IPS-11a (cell line): ENCODE data around the gene PDE3A.
"Not testable (repeated sequence)": the region's sequence is repeated elsewhere in the genome, so short reads cannot be mapped to it uniquely, and the experiment has no call there.

Experiments used
- H3K4me3 ChIP-seq: one replicate; pipeline ENCODE4 v1.5.1; 2013; ENCODE audit warnings: low read depth, low read length, control low read depth

The PDE3A gene

DNA sequence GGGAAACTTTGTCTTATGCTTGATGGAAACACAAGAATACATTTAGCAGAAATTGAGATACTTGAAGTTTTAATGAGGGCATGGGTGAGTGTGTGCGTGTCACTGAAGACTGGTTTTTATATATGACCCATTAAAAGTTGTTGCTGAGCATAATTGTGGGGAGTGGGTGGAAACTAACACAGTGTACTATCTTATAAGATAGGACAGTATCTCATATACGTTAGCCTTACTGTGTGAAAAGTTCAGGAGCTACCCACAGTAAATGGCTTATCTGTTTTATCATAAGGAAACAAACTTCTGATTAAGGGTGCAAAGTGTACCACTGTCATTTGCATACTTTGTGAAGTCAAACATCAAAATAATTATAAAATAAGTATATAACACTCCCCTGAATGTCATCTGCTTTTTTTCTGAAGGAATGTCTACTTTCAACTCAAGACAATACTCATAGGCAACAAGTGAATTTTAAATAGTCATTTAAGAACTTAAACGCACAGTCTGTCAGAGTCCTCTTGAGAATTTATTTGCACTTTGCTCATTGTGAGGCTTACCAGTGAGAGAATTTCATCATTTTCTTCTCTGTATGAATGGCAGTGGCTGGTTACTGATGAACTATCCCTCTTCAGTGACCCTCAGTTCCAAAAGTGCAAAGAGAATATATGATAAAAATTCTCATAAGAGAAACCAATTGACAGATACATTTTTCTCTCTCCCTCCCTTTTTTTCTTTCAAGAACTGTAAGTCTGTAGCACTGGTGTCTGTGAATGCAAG, 4.2 kb downstream of the PDE3A start:
- H3K4me3 ChIP-seq = no peak overlapping the region

- H3K4me3 ChIP-seq = no peak overlapping the region
These were observed 6.5 kb downstream of the PDE3A start for GRCh38 chr12:20374795-20375194.

- H3K4me3 ChIP-seq = no peak overlapping the region
These were observed 7.2 kb downstream of the PDE3A start for GRCh38 chr12:20375560-20375959.

- no peak overlapping the region for H3K4me3 ChIP-seq
These were observed 8.6 kb downstream of the PDE3A start for GRCh38 chr12:20376984-20377383.

DNA sequence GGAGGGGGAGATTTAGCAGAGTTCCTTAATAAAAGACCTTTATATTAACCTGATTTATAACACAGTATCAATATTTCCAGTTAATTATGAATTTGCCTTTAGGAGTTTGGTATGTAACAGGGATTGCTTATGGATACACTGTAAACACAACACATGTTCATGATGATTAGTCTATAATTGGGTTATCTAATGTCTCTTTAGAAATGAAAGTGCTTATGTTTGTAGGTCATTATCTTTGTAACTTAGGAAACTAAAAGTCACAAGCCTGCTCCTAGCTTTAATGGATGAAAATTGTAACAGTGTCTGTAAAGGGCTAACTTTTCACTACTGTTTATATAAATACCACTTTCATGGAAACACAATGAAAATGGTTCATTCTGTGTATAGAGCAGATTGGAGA, 9.4 kb downstream of the PDE3A start:
- no peak overlapping the region for H3K4me3 ChIP-seq

GRCh38 chr12:20382117-20382516, 13.8 kb downstream of the PDE3A start:
- no peak overlapping the region for H3K4me3 ChIP-seq

GRCh38 chr12:20383612-20384011, 15.3 kb downstream of the PDE3A start:
- no peak overlapping the region for H3K4me3 ChIP-seq

- H3K4me3 ChIP-seq = not testable (repeated sequence)
These were observed 16.5 kb downstream of the PDE3A start for GRCh38 chr12:20384836-20385235.

DNA sequence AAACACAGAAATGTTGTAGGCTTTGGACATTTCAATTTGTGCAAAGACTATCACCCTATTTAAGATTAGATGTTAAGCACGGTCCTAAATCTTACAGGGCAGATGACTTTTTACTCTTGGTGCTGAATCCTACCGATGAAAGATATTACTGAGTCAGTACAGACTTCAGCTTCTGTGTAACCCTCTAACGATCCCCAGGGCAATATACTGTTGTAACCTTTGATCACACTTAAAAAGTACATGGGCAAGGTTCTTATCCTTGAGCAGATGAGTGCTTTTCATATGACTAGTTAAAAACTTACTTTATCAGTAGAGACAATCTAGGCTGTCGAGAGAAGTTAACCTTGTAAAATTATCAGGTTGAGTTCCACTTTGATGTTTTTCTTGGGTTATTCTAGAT, 22.5 kb downstream of the PDE3A start:
- no peak overlapping the region for H3K4me3 ChIP-seq

DNA sequence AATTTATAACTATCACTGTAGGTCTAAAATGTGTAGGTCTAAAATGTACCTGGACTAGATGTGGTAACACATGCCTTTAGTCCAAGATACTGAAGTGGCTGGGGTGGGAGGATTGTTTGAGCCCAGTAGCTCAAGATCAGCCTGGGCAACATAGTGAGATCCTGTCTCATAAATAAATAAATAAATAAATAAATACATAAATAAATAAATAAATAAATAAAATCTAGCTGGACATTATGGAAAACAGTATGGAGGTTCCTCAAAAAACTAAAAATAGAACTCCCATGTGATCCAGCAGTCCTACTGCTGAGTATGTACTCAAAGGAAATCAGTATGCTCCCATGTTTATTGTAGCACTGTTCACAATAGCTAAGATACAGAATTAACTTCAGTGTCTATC, 24.0 kb downstream of the PDE3A start:
- H3K4me3 ChIP-seq = no peak overlapping the region

GRCh38 chr12:20393707-20394106, 25.4 kb downstream of the PDE3A start:
- H3K4me3 ChIP-seq = no peak overlapping the region

- H3K4me3 ChIP-seq = no peak overlapping the region
These were observed 27.6 kb downstream of the PDE3A start for GRCh38 chr12:20395791-20396550.

DNA sequence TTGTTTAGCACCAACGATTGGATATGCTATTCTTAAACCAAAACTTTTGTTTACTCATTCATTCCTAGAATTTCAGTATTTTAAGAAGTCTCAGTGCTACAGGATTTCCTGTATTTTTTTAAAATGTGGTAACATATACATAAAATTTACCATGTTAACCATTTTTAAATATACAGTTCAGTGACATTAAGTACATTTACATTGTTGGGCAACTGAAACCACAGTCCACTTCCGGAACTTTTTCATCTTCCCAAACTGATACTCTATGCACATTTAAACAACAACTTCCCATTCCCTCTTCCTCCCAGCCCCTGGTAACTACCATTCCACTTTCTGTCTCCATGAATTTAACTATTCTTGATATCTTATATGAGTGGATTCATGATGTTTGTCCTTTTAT, 30.3 kb downstream of the PDE3A start:
- H3K4me3 ChIP-seq = no peak overlapping the region

GRCh38 chr12:20400003-20400402, 31.7 kb downstream of the PDE3A start:
- H3K4me3 ChIP-seq = no peak overlapping the region

DNA sequence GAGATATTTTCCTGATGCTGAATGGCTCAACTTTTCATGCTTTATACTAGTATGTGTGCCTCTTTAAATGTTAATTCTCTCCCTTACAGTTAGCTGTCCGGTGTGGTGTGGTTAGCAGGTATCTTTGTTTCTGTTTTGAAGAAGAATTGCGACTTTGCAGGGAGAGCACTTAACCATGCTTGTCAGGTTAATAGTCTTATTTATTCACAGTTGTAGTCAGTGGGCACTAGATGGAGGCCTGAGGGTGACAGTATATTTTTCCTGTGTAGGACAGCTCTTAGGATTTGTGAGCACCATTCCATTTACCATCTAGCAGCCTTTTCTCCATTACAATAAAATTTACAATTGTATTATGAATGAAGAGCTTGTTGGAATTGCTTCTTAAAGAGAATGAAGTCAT, 34.9 kb downstream of the PDE3A start:
- H3K4me3 ChIP-seq = no peak overlapping the region

DNA sequence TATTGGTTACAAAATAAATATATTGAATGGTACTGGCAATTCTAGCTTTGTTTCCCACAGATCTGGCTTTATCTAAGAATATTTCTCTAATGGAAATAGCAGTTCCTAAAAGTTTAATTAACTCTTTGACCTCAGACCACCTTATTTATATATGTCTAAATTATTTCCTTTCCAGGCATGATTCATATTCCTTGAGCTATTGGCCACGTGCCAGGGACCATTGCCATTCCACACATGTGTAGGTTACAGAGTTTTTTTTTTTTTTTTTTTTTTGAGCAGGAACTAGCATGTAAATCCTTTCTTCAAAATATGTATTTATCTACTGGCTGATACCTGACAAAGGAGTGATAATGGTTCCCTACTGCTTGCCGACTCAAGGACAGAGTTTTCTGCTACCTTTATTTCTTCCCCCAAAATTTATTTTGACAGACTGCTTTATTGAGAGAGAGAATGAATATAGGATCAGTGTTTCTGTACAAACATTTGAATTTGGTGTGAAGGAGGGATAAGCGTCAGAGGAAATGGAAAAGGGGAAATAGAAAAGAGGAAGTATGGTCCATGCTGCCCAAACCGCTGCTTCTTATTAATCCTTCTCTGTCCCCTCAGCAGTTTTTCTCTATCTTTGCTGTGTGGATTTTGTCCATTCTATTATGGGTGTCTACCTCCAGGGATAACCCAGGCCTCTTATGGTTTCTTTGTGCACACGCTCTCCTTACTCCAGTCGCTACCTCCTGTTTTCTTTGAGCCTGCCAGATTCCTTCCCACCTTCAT, 36.4 kb downstream of the PDE3A start:
- no peak overlapping the region for H3K4me3 ChIP-seq

DNA sequence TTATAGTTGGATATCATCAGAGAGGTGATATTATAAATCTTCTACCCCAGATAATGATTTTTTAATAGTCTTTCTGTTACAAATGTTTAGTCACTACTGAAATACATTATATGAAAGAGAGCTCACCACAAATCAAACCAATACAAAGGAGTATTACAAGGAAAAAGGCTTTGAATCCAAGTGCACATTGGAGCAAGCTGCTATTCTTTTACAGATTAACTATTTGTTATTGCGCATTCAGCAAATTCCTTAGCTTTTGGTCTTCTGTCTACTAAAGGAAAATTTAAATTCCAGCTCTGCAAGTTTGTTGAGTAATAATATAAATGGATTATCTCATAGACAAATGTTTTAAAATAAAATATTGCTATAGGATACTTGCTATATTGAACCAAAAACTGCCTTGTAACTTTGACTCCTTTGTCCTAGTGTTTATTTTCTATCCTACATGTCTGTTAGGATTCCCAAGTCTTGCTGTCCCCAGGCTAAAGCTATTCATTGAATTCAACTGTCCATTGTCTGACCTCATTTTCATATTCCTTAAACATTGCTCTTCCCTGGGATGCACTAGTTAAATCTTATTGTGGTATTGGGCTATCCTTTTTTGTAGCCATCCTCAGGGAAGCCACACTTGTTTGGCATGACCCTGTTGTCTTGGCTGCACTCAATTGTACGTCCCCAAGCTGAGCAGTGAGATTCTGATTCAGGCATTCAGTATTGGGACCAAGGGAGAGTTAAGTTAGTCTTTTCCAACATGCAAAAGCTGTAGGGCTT, 41.5 kb downstream of the PDE3A start:
- no peak overlapping the region for H3K4me3 ChIP-seq

- H3K4me3 ChIP-seq = no peak overlapping the region
These were observed 42.4 kb downstream of the PDE3A start for GRCh38 chr12:20410734-20411133.

DNA sequence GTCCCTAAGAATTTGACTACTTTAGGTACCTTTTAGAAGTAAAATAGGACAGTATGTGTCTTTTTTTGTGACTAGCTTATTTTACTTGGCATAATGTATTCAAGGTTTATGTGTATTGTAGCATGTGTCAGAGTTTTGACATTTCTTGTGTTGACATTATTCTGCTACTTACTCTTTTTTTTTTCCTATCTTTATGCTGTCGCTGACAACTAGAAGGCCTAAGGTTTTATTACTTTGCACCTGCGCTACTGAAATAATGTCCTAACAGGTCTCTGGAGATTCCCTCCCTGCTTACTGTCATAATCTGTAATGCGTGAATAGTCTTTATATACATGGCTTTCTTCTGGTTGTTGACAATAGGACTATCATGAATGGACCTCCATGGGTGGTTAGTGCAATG, 43.0 kb downstream of the PDE3A start:
- H3K4me3 ChIP-seq = no peak overlapping the region

DNA sequence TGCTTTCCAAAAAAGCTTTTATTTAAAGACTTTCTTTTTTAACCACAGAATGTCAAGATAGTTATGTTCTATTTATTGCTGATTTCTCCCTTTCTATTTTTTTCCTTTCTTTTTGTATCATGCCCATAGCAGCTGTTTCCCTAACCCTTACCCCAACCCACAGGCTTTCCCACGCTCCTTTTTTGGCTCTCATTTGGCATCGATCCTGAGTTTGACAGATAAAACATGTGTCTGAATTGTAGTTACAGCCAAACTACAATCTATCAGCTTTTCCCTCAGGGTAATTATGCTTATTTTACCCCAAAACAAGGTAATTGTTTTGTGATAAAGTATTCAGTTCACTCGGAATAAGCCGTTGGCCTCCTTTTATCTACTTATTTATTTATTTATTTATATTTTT, 46.7 kb downstream of the PDE3A start:
- no peak overlapping the region for H3K4me3 ChIP-seq

GRCh38 chr12:20415641-20416040, 47.3 kb downstream of the PDE3A start:
- H3K4me3 ChIP-seq = no peak overlapping the region
